ENCODE results near the gene STK11IP.
"Not testable (repeated sequence)": the region's sequence is repeated elsewhere in the genome, so short reads cannot be mapped to it uniquely, and the experiment has no call there.

Gene STK11IP

GRCh38 chr2:219636144-219636915 is 38.7 kb downstream of the STK11IP start:
- DNase-seq, result no peak

- DNase-seq, result no peak
These were observed 39.5 kb downstream of the STK11IP start for GRCh38 chr2:219636941-219637841.

- DNase-seq, result no peak
These were observed 40.2 kb downstream of the STK11IP start for GRCh38 chr2:219637842-219638185.

GRCh38 chr2:219638217-219638947 is 40.7 kb downstream of the STK11IP start:
- DNase-seq, result no peak

- DNase-seq, result no peak
These were observed 41.5 kb downstream of the STK11IP start for GRCh38 chr2:219638948-219639755.

GRCh38 chr2:219641390-219642068 is 43.9 kb downstream of the STK11IP start:
- DNase-seq, result no peak

GRCh38 chr2:219642069-219642454 is 44.4 kb downstream of the STK11IP start:
- no peak for DNase-seq

GRCh38 chr2:219642465-219643083 is 44.9 kb downstream of the STK11IP start:
- DNase-seq, result peak; percentile 88

GRCh38 chr2:219643084-219643473 is 45.4 kb downstream of the STK11IP start:
- DNase-seq, result no peak

- no peak for DNase-seq
These were observed 46.2 kb downstream of the STK11IP start for GRCh38 chr2:219643788-219644398.

GRCh38 chr2:219644801-219645480 is 47.3 kb downstream of the STK11IP start:
- no peak for DNase-seq

GRCh38 chr2:219645631-219646527 is 48.2 kb downstream of the STK11IP start:
- no peak for DNase-seq

GRCh38 chr2:219648176-219648575 is 50.5 kb downstream of the STK11IP start:
- DNase-seq, result no peak

GRCh38 chr2:219648963-219649362 is 51.3 kb downstream of the STK11IP start:
- no peak for DNase-seq

GRCh38 chr2:219650426-219651248 is 53.0 kb downstream of the STK11IP start:
- DNase-seq, result no peak

GRCh38 chr2:219651656-219652055 is 54.0 kb downstream of the STK11IP start:
- not testable (repeated sequence) for DNase-seq

- DNase-seq, result no peak
These were observed 58.9 kb downstream of the STK11IP start for GRCh38 chr2:219656526-219656925.

- no peak for DNase-seq
These were observed 60.7 kb downstream of the STK11IP start for GRCh38 chr2:219658196-219658846.

Measured in NCI-H774 (cell line).